Activated T-cell treated with anti-CD3 and anti-CD28 coated beads for 24 hours (primary cell): Measurements from ENCODE around the gene RAD54L.
"Not testable (repeated sequence)": the region's sequence is repeated elsewhere in the genome, so short reads cannot be mapped to it uniquely, and the experiment has no call there.

Experiments used
- DNase-seq: peaks from one replicate; pipeline ENCODE4 v3.0.0-alpha.2; 2020; ENCODE audit warnings: low read depth

The RAD54L gene

DNA sequence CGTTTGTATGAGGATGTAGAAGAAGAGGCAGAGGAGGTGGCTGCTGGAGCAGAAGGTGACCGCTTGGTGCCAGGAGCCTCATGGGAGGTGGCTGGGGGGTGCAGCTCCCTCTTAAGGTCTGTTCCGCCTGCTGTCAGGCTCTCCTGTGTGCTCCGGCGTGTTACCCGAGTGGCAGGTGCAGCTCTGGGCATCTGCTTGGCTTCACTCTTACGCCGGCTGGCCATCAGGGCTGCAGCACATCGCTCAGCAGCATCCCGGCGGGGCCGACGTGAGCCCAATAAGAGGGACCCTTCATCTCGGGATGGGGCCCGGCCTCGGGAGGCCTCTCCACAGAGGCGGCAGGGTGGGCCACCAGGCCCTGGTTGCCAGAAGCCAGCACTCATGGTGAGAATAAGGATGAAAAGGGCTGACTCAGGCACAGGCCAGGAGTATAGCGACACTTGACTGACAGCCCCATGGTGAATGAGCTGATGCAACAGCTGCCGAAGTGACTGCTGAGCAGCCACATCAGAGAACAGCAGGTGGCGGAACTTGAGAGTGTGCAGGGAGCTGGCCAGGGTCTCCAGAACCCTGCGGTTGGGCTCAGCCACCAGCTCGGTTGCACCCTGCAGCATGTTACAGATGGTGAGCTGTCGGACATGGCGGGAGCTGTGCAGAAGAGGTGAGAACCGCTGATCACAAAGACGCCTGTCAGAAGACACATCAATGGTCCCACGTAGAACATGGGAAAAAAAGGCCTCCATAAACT, 38.3 kb downstream of the RAD54L start:
- DNase-seq, result peak; percentile 6

DNA sequence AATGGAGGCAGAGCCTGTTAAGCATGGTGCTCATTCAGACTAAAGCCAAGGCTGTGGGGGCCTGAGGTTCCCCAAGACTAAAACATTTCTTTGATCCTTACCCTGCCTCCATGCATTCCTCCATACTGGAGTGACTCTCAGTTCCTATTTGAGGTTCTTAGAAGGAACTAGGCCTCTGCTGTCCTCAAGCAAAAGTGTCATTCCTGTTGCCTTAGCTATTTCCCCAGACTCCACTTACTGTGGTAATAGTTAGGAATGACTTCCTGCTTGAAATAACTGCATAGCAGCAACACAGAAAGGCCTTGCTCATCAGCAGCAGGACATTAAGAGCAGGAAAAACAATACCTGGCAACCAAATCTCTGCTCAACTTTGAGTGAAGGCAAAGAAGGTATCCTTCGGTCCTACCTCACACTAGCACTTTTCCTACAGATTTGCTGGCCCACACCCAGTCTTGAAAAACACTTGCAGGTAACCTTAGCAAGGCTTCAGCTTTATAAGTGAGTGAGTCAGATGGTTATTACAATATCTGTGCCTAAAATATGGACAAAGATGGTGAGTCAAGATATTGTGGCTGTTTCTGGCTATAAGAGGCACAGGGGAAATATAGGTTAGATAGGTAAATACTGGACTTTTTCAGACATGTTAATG, 41.0 kb downstream of the RAD54L start:
- no peak for DNase-seq

DNA sequence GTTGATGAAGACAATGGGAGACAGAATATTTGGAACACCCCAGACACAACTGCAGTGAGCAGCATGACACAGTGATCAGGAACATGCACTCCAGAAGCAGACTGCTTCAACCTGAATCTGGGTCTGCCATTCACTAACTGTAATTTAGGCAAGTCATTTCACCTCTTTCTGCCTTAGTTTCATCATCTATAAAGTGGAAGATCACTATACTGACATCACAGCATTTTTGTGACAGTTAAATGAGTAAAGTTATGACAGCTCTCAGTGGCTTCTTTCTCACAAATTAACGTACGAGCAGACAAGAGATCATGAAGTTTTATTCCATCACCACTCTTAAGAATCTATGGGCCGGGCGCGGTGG, 41.6 kb downstream of the RAD54L start:
- DNase-seq, result no peak

DNA sequence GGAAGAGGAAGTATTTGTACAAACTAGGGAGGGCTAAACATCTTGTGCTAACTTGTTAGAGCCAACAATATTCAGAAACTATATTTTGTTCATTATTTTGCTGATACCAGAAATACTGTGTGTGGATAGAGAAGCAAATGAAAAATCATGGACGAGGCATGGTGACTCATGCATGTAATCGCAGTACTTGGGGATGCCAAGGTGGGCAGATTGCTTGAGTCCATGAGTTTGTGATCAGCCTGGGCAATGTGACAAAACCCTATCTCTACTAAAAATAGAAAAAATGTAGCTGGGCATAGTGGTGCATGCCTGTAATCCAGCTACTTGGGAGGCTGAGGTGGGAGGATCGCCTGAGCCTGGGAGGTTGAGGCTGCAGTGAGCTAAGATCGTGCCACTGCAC, 42.4 kb downstream of the RAD54L start:
- DNase-seq, result no peak

DNA sequence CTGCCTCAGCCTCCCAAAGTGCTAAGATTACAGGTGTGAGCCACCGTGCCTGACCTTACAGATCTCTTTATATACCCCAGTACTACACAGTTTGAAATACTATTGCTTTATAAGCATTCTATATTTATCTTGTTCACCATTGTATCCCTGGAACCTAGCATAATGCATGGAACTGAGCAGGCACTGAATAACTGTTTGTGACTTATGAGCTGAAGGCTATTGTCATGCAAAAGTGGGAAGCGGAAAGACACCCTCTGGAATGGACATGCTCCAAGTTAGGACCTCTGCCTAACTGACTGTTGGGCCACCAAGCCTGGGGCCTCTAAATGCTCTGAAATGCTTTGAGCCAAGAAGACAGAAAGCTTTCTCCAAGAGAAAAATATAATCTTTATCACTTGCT, 47.7 kb downstream of the RAD54L start:
- no peak for DNase-seq

DNA sequence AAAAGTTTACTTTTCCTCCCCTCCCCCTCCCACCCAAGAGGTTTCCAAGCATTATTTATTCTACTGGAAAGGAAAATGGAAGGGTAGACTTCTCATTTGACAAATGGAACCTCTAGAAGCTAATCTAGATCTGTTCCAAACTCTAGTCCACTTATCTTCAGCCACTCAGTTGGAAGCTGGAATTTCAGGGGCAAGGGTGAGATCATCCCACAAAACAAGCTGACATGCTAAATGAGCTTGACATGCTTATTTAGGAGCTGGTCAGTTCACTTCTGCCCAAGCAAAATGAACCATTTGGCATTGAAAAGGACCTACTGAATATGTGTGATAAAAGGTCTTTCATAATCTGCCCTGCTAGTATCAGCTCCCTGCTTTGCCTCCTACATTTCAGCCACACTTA, 50.8 kb downstream of the RAD54L start:
- DNase-seq, result no peak

DNA sequence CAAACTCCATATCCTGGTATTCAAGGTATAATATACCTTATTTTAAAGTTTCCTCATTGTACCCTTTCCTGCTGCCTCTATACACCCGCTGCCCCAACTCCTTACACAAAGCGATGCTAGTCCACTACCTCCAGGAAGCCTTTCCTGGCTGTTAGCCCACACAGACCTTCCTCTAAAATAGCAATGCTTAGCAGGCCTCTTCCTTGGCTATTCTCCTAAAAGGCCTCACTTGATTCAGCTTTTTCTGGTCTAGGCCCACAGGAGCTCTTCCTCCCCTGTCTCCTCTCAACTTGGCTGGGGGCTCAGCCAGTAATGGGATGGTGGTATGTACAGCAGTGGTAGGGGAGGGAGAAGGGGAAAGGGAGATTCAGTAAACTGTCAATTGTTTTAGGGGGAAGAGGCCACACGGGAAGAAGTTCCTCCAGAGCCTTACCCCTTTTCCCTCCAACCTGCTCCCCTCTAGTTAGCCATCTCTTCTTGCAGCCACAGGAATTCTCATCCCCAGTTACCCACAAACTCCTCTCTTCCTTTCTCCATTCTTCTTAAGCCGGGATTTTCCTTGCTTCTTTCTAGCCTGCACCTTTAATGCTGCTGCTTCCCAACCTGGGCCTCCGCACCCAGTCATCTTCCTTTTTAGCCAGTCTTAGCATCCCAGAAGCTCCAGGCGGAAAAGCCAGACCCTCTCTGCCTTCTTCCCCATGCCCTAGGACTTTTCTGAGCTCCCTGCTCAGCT, 53.3 kb downstream of the RAD54L start:
- DNase-seq, result no peak

DNA sequence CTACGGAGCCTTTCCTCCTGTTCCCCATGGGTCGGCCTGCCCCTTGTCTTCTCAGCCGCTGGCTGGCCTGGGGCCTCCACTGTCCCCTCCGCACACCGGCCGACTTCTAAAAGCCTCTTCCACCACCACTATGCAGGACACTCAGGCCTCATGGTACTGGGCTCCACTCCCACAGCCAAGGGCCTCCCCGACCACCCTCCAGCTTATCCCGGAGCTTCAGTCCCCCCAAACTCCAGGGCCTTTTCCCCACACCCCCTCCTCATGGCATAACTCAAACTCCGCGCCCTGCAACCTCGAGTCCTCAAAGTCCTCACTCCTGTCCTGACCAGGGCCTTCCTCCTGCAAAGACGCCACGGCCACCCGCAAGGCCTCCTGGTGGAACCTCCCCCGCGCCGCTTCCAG, 53.8 kb downstream of the RAD54L start:
- DNase-seq, result no peak

DNA sequence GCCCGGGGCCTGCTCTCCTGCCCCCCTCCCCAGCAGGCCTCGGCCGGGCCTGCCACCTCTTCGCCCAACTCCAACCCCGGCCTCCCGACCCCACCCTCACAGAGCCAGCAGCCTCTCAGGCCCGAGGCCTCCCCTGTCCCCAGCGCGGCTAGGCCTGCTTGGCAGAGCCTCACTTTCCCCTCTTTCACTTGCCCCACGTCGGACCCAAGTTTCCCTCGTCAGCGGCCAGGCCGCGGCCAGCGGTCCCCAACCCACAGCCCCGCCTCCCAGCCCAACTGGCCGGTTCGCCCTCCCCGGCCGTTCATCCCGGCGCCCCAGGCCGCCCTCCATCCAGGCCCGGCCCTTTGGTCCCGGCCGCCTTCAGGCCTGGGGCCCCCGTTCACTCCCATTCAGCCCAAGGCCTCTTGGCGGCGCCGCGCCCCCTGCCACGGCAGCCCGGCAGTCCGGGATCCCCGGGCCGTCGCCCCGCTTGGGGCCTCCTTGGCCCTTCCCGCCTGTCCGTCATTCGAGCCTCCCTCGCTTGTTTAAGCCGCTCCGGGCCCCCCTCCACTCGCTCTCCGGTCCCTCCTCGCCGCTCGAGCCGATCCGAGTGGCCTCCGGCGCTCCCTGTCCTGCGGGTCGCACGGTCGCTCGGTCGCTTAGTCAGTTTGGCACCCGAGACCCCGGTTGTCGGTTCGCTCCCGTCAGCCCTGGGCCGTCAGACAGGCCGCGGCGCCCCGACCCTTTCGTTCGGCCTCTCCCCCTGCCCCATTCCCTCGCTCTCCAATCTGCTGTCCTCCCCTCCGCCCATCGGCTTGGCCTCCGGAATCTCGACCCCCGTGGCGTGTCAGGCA, 54.5 kb downstream of the RAD54L start:
- peak; percentile 39 for DNase-seq

DNA sequence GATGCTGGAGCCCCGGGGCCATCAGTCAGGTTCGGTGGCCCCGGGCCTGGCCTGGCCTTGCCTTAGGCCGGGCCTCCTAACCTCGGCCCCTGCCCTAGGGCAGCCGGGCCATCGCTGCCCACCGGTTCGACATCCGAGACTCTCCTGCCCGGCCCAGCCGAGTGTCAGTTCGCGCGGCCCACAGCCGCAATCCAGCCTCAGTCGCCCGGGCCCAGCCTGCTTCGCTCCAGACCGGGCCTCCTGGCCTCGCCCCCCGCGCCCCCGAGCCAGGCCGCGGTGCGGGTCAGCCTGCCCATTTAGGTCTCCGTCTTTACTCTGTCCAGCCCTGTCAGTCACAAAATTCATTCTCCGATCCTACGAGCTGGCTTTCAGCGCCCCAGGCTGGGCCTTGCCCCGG, 55.1 kb downstream of the RAD54L start:
- no peak for DNase-seq

DNA sequence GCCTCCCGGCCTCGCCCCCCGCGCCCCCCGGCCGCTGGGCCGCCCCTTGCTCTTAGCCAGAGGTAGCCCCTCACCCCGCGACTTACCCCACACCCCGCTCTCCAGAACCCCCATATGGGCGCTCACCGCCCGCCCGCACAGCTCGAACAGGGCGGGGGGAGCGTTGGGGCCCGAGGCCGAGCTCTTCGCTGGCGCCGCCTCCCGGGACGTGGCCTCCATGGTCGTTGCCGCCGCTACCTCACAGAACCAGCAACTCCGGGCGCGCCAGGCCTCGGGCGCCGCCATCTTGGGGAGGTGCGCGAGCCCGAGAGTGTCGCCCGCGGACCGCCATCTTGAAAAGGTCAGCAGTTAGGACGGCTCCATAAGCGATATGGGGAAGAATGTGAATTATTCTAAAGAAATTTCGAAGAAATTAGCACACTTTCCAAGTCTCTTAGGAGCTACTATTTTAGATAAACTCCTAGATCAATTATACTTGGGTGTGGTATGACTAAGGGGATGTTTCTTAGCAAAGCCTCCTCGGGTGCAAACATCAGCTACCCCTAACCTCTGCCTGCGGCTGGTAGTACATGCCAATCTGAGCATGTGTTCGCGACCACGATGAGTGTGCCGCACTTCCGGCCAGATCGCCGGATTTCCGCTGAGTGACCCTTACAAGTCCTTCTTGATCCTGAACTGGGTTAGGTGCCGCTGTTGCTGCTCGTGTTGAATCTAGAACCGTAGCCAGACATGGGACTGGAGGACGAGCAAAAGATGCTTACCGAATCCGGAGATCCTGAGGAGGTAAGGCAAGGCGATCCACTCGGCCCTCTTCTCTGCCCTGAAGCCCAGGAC, 55.7 kb downstream of the RAD54L start, which contains the start of the genes LRRC41 and UQCRH:
Gene LRRC41, minus strand, starts transcription at position 579 of the 834 bp plus-strand sequence. Its CDS starts 294 bp downstream, at position 285.
Gene UQCRH, plus strand, starts transcription at position 661 of the 834 bp plus-strand sequence. Its CDS starts 69 bp downstream, at position 730.
- peak; percentile 89 for DNase-seq

DNA sequence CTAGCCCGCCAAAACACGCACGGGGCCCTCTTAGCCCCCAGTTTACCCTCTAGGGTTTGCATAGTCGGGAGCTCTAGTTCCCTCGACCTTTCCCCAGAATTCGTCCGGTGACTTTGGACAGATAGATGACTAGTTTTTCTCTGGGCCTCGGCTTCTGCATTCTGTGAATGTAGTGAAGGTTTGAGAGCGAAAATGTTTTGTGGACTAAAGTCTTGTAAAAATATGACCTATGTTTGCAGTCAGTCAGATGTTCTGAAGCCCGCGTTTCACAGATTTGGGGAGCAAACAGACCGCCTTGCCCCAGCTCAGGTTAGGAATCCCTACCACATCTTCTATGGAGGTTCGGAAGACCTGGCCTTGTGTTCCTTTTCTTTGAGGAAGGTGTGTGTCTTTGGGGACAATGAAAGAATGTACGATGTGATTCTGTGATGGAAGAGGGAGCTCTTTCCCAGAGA, 56.3 kb downstream of the RAD54L start:
- DNase-seq, result no peak

DNA sequence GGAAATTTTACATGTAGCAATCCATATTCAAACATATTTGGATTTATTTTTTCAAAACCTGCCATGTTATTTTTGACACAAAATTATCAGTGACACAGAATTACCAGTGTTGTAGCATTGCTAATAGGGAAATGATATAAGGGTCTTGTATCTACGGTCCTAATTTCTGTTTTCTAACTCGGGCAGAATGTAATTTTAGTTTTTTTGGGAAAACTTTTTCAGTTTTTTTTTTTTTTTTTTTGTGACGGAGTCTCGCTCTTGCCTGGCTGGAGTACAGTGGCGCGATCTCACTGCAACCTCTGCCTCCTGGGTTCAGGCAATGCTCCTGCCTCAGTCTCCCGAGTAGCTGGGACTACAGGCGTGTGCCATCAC, 58.6 kb downstream of the RAD54L start:
- no peak for DNase-seq

DNA sequence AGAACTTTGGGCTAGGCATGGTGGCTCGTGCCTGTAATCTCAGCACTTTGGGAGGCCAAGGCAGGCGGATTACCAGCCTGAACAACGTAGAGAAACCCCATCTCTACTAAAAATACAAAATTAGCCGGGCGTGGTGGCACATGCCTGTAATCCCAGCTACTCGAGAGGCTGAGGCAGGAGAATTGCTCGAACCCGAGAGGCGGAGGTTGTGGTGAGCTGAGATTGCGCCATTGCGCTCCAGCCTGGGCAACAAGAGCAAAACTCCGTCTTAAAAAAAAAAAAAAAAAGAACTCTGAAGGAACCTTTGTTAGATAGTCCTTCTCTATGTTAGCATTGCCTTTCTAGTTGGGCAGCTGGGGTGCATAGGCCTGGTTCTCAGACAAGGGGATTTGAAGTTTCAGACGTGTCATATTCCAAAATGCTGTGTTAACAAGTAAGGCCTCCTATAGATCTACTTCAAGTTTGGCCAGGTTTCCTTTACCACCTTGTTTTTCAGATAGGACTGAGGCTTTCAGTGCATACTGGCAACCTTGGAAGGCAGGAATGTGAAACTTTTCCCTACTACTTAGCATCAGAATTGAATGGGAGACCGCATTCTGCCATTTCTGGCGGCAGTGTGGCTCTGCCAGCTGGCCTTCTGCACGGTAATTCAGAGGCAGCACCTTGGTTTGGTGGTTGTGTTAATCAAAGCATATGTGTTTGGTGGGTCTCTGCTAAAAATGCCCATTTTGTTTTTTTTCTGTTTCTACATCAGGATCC, 62.0 kb downstream of the RAD54L start:
- no peak for DNase-seq

DNA sequence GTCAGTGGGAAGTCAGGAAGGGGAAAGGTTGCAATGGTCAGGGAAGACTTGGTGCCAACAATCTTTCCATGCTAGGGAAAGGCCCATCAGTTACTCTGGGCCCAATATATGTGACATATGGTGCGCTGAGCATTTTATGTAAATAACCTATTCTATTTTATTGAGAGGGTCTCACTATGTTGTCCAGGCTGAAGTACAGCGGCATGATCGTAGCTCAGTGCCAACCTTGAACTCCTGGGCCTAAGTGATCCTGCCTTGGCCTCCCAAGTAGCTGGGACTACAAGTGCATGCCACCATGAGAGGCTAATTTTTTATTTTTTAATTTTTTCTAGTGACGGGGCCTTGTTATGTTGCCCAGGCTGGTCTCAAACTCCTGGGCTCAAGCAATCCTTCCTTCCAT, 62.8 kb downstream of the RAD54L start:
- DNase-seq, result no peak

DNA sequence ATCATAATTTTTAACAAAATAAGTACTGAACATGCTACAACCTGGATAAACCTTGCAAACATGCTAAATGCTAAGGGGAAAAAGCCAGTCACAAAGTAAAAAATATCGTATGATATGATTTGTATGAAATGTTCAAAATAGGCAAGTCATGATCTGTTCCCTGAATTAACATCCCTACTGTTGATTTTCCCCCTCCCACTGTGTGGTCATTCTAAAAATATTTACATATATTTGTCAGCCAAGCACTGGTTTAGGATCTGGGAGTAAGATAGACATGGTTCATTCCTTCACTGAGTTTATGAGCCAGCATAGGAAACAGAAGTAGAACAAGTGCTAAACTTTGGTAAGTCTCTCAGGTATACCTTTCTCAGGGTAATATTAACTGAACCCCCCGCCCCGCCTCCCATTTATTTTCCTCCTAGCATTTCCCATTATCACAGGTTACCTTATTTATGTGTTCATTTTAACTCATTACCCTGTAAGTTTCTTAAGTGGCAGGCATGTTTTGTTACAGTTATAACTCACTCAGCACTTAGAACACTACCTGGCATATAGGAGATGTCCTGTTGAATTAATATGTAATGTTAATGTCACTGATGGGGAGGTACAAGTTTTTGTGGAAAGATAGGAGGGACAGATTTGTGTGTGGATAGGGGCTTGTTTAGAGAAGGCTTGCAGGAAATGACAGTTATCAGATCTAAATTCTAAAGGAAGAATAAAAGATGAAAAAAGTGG, 68.3 kb downstream of the RAD54L start:
- no peak for DNase-seq

DNA sequence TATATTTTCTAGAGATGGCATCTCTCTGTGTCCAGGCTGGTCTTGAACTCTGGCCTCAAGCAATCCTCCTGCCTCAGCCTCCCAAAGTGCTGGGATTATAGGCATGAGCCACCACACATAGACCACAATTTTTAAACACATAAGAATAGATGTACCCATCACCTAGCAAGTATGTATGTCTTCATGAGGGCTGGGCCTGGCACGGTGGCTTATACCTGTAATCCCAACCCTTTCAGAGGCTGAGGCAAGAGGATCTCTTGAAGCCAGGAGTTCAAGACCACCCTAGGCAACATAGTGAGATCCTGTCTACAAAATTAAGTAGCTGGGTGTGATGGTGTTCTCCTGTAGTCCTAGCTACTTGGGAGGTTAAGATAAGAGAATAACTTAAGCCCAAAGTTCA, 69.8 kb downstream of the RAD54L start:
- no peak for DNase-seq

DNA sequence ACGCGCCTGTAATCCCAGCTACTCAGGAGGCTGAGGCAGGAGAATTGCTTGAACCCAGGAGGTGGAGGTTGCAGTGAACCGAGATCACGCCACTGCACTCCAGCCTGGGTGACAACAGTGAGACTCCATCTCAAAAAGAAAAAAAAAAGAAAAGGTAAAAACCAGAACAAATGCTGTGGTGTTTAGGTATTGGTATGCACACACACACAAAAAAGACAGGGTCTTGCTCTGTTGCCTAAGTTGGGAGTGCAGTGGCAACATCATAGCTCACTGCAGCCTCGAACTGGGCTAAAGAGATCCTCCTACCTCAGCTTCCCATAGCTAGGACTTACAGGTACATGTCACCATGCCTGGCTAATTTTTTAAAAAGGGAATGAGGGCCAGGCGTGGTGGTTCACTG, 71.7 kb downstream of the RAD54L start:
- DNase-seq, result not testable (repeated sequence)
